GM12874 (cell line): ENCODE data around the gene ACOX2.

Source experiments
- TF ChIP-seq, protein P1 (sequence below): IDR thresholded peaks from 2 replicates; pipeline ENCODE4 v1.5.1; 2011; ENCODE audit warnings: low read depth, mild to moderate bottlenecking, control low read depth, low read length, moderate library complexity; ENCODE audit not compliant: insufficient read depth

The ACOX2 gene

DNA sequence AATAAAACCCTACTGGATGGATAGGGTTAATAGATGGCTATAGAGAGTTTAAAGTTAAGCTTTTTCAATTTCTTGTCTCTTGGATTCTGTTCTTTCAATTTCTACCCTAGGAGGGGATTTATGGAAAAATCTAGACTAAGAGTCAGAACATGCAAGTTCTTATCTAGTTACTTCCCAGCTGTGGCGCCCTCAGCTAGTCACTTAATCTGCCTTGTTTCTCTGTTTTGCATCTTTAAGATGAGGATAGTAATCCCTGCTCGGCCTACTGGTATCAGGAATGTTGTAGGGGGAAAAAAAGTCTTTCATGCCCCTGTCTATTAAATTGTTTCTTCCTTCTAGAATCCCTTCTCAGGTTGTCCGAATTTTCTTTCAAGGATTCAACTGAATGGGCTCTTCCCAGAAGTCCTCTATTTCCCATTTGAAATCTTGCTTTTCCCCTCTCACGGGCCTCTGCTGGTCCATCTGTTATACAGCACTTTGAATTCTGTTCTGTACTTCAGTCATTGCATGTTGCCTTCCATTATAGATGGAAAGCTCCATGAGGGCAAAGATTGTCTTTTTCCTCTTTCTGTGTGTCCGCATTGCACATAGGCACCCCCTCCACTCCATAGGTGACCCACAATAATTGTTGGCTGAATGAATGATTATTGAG lies 40.7 kb downstream of the ACOX2 start:
- TF ChIP-seq, protein P1, sequence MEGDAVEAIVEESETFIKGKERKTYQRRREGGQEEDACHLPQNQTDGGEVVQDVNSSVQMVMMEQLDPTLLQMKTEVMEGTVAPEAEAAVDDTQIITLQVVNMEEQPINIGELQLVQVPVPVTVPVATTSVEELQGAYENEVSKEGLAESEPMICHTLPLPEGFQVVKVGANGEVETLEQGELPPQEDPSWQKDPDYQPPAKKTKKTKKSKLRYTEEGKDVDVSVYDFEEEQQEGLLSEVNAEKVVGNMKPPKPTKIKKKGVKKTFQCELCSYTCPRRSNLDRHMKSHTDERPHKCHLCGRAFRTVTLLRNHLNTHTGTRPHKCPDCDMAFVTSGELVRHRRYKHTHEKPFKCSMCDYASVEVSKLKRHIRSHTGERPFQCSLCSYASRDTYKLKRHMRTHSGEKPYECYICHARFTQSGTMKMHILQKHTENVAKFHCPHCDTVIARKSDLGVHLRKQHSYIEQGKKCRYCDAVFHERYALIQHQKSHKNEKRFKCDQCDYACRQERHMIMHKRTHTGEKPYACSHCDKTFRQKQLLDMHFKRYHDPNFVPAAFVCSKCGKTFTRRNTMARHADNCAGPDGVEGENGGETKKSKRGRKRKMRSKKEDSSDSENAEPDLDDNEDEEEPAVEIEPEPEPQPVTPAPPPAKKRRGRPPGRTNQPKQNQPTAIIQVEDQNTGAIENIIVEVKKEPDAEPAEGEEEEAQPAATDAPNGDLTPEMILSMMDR = no peak

DNA sequence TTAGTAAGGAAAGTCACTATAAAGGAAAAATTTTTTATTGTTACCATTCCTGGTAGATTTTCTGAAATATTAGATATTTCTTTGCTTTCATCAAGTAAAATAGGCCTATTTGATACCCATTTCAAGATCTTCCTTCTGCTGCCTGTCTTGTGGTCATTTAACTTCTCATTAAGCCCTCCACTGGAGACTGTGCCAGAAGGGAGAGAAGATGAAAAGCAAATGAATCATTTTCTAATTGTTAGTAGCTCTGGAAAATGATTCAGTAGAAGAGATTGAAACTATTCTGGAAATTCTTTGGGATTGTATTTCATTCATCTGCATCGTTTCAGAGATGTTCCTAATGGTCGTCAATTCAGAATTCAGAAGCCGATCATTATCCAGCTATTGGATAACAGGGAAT lies 41.9 kb downstream of the ACOX2 start:
- TF ChIP-seq, protein P1 = no peak

DNA sequence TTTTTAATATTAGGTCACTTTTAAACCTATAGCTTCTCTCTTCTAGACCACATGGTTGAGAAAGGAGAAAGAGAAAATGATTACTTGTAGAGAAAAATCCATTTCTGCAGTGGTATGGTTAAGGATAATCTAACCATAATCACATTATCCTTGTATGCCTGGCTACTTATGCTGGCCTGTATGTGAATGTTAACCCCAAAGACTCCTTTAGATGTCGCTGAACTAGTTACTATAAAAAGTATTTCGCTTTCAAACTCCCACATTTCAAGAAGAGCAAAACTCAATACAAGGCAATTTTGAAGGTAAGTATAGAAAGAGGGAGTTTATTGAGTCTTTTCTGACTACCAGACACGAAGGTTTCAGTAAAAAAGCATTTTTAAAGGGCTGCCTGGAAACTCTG lies 42.9 kb downstream of the ACOX2 start:
- TF ChIP-seq, protein P1 = no peak

DNA sequence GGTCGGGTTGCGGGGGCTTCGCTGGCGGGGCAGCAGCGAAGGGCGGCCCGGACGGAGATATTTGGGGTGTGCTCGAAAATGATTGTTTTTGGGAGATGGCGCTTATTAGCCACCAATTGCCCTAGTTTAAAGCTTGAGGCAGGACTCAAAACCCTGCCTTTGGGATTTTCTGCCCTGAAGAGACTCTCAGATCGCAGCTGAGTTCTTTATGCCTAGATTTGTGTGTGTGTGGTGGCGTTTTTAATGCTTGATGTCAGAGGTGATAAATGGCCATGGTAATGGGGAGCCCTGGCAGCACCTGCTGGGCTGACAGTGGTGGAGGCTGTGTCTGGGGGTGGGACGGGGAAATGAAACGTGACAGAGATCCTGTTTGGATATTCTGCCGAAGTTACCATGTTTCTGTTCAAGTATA lies 44.5 kb downstream of the ACOX2 start:
- TF ChIP-seq, protein P1 = no peak

DNA sequence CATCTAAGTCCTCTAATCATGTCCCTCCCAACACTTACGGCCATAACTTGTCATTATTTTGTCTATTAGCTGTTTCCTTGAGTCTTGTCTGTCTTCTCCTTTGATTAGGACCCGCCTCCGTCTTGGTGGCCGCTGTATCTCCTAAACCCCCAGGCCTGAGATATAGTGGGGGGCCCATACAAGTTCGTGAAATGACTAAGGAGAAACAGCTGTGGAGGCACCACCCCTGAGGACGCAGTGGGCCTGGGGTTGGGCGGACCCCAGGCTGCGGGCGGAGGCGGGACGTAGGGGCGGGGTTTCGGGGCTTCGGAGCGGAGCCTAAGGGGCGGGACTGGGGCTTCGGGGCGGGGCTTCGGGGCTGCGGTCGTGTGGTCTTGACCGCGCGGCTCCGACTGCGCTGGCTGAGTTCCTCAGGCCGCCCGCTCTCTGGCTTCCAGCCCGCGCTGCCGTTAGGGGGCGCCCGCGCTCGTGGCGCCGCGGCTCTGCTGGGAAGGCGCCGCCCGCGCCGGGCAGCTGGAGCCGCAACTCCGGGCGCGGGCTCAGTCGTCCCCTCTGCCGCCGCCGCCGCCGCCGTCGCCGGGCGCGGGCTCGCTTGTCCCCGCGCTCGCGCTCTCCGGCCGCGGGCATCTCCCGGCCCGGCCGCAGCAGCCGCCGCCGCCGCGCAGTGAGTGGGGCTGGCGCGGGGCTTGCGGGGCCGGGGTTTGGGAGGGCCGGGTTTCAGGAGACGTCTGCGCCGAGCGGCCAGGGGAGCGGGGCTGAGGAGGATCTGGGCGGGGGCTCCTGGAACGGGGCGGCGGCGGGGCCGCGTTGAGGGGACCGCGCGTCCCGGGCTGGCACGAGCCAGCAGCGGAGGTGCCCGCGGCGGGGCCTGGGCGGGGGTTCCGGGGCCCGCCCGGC lies 45.2 kb downstream of the ACOX2 start, which contains the start of gene KCTD6:
Gene KCTD6, plus strand, starts transcription at position 591 of the 897 bp plus-strand sequence. CDS start 6,660 bp downstream, outside the sequence.
- TF ChIP-seq, protein P1 = peak; percentile 84

DNA sequence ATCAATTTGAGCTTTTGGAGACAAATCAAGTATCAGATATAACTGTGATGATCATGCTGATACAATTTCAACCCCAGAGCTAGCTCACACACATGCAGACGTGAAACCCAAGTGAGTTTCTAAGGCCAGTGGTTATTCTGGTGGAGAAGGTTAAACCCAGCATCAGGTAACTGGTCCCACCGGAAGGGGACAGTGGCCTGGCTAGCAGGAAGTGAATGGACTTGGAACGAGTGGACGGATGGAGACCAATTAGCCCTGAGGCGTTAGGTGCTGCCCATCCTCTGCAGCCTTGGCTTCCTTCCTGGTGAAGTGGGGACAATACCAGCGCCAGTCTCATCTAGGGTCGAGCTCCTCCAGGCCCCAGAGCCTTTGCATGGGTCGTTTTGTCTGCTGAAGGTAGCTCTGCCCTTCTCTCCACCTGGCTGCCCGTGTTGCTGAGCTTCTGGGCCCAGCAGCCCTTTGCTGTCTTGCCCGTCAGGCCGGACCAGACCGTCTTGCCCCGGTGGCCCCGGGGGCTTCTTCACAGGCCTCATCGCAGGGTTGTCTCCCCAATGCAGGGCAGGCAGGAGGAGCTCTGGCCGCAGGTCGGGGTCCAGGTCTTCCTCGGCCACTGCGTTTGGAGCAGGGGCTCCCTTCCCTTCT lies 46.0 kb downstream of the ACOX2 start:
- TF ChIP-seq, protein P1 = no peak

DNA sequence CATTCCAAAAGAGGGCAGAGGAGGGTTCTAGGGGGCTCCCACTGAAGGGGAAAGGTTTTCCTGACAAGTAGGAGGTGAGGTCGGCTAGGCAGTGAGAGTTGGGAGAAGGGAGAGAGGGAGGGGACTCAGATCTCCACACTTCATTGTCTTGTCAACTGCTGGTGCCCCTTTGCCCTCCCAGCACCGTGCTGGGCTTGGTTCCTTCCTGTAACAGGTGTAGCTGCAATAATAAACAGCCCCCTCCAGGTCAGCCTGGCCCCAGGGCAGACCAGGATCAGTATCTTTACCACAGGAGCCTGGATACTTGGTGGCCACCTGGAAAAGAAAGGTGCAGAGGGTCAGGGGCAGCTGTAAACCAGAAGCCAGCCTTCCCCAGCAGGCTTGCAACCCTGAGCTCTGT lies 48.0 kb downstream of the ACOX2 start:
- TF ChIP-seq, protein P1 = no peak
